HEK293 (cell line): ENCODE results near the gene NDUFS8.
A peak's percentile ranks its signal among the peaks of the same experiment; 100 is the strongest.

Experiments used
- CTCF ChIP-seq: fragments of 450-650 bp; formaldehyde crosslinking; IDR thresholded peaks from 2 replicates; pipeline ENCODE4 v1.5.1; 2016; ENCODE audit warnings: missing biosample characterization, missing genetic modification characterization
- PBX3 ChIP-seq: sonication (generic); formaldehyde crosslinking; IDR thresholded peaks from 2 replicates; pipeline ENCODE4 v1.8.1; 2022; ENCODE audit warnings: mild to moderate bottlenecking, moderate library complexity, missing genetic modification reagents
- SP2 ChIP-seq: fragments of 450-650 bp; formaldehyde crosslinking; IDR thresholded peaks from 2 replicates; pipeline ENCODE4 v1.5.1; 2016; ENCODE audit warnings: missing biosample characterization, missing genetic modification characterization
- ZBTB1 ChIP-seq: fragments of 450-650 bp; formaldehyde crosslinking; IDR thresholded peaks from 2 replicates; pipeline ENCODE4 v1.5.1; 2016; ENCODE audit warnings: missing biosample characterization, missing genetic modification characterization
- ZBTB8A ChIP-seq: fragments of 450-650 bp; formaldehyde crosslinking; IDR thresholded peaks from 2 replicates; pipeline ENCODE4 v1.5.1; 2016; ENCODE audit warnings: missing biosample characterization, missing genetic modification characterization
- ZNF175 ChIP-seq: fragments of 450-650 bp; formaldehyde crosslinking; IDR thresholded peaks from 2 replicates; pipeline ENCODE4 v1.5.1; 2016; ENCODE audit warnings: missing biosample characterization, missing genetic modification characterization
- ZNF274 ChIP-seq, 2 experiments: fragments of 200-500 bp in 1 of 2; fragments of 450-650 bp in 1 of 2; sonication (Bioruptor generic) in 1 of 2; formaldehyde crosslinking in 1 of 2; IDR thresholded peaks; 2 replicates each; pipeline versions ENCODE4 v1.5.1 to v1.6.1; 2014 to 2016; ENCODE audit warnings: borderline replicate concordance in 1 of 2, inconsistent platforms in 1 of 2, low read length in 1 of 2, missing biosample characterization in 1 of 2, missing genetic modification characterization in 1 of 2
- ZNF311 ChIP-seq: fragments of 450-650 bp; formaldehyde crosslinking; IDR thresholded peaks from 2 replicates; pipeline ENCODE4 v1.5.1; 2017; ENCODE audit warnings: missing biosample characterization, missing genetic modification characterization, borderline replicate concordance
- ZNF416 ChIP-seq: fragments of 450-650 bp; formaldehyde crosslinking; IDR thresholded peaks from 2 replicates; pipeline ENCODE4 v1.5.1; 2016; ENCODE audit warnings: missing biosample characterization, missing genetic modification characterization
- ZNF561 ChIP-seq: fragments of 450-650 bp; IDR thresholded peaks from 2 replicates; pipeline ENCODE4 v1.5.1; 2018; ENCODE audit warnings: missing biosample characterization, missing genetic modification characterization, borderline replicate concordance
- ZNF600 ChIP-seq: fragments of 450-650 bp; formaldehyde crosslinking; IDR thresholded peaks from 2 replicates; pipeline ENCODE4 v1.5.1; 2016; ENCODE audit warnings: missing biosample characterization, missing genetic modification characterization
- ZNF830 ChIP-seq: fragments of 450-650 bp; IDR thresholded peaks from 2 replicates; pipeline ENCODE4 v1.5.0; 2018; ENCODE audit warnings: missing biosample characterization, missing genetic modification characterization, low read depth, mild to moderate bottlenecking, moderate library complexity

- TF ChIP-seq CTCF, result no peak
- no peak for TF ChIP-seq ZBTB8A (tag by site-specific recombination)
- no peak for TF ChIP-seq ZNF274 (IDR thresholded peaks at IDR 0.05; ENCODE audit: low read length)
- no peak for TF ChIP-seq ZNF274 (tag by site-specific recombination; IDR thresholded peaks at IDR 0.05; ENCODE audit: borderline replicate concordance)
- TF ChIP-seq ZNF416 (tag by site-specific recombination), result no peak
- TF ChIP-seq SP2 (tag by site-specific recombination), result peak; percentile 24; the same call in 1 of the 2 replicates
- no peak for TF ChIP-seq ZNF561 (tag by site-specific recombination)
- no peak for TF ChIP-seq PBX3 (CRISPR knock-in tag)
- TF ChIP-seq ZNF311 (tag by site-specific recombination), result no peak
- no peak for TF ChIP-seq ZNF175 (tag by site-specific recombination)
- TF ChIP-seq ZNF830 (tag by site-specific recombination), result no peak
- no peak for TF ChIP-seq ZBTB1 (tag by site-specific recombination)
- 0 out of 2 replicates have a peak, but pooled peaks have one; percentile 21 for TF ChIP-seq ZNF600
Measured at GRCh38 chr11:68043349-68044144, 13.1 kb downstream of the NDUFS8 start.
